Type B pancreatic cell (in vitro differentiated cells): Measurements from ENCODE around the gene KRAS. TPM values are rescaled to one million over a fixed set of nuclear protein-coding genes. Genes with fewer than 3 reads are reported as not detected.

Experiments
- DNase-seq: peaks from one replicate; pipeline ENCODE4 v3.0.0; 2021; ENCODE audit warnings: mixed read lengths; ENCODE audit not compliant: unreplicated experiment; ENCODE audit errors: extremely low spot score
- H3K27ac Mint-ChIP-seq: 2 replicates; pipeline ENCODE4 v1.8.0; 2021; ENCODE audit warnings: mild to moderate bottlenecking, mixed read lengths
- H3K27me3 Mint-ChIP-seq: 2 replicates; pipeline ENCODE4 v1.8.0; 2021; ENCODE audit warnings: mixed read lengths
- H3K36me3 Mint-ChIP-seq: 2 replicates; pipeline ENCODE4 v1.8.0; 2021; ENCODE audit warnings: mixed read lengths
- H3K4me1 Mint-ChIP-seq: one replicate; pipeline ENCODE4 v1.8.0; 2021; ENCODE audit warnings: mixed read lengths; ENCODE audit not compliant: unreplicated experiment
- H3K4me3 Mint-ChIP-seq: 2 replicates; pipeline ENCODE4 v1.8.0; 2021; ENCODE audit warnings: mild to moderate bottlenecking, mixed read lengths
- H3K9me3 Mint-ChIP-seq: 2 replicates; pipeline ENCODE4 v1.8.0; 2021; ENCODE audit warnings: mixed read lengths
- CTCF ChIP-seq: fragments of 200-600 bp; sonication (generic); conservative IDR thresholded peaks from 2 replicates; pipeline ENCODE4 v1.5.0; 2021; ENCODE audit warnings: antibody characterized with exemption, mild to moderate bottlenecking
- total RNA-seq: library from RNA; stranded (reverse); gene quantifications from 2 replicates; pipeline ENCODE4 v1.2.1, GENCODE V29; 2021; ENCODE audit warnings: low replicate concordance

KRAS gene
- total RNA-seq, 1 donor from 2014 or later, result 37.4 TPM

- no peak for DNase-seq
- TF ChIP-seq CTCF, result no peak
- Mint-ChIP-seq H3K36me3 (no peaks in the 10 kb centered on the region), H3K4me1 (no peaks in the 10 kb centered on the region), H3K9me3 (peaks cover 6% of the 10 kb centered on the region), H3K27me3 (no peaks in the 10 kb centered on the region), H3K4me3 (no peak overlapping the region), H3K27ac (no peak overlapping the region)
Measured at GRCh38 chr12:25264114-25264513, 13.4 kb upstream of the KRAS start.

GRCh38 chr12:25263594-25263993 is 12.9 kb upstream of the KRAS start:
- Mint-ChIP-seq H3K27me3 (no peaks in the 10 kb centered on the region), H3K27ac (no peak overlapping the region), H3K9me3 (peaks cover 6% of the 10 kb centered on the region), H3K4me1 (no peaks in the 10 kb centered on the region), H3K4me3 (no peak overlapping the region), H3K36me3 (no peaks in the 10 kb centered on the region)
- no peak for DNase-seq
- no peak for TF ChIP-seq CTCF

- Mint-ChIP-seq H3K27ac (no peak overlapping the region), H3K36me3 (no peaks in the 10 kb centered on the region), H3K4me1 (no peaks in the 10 kb centered on the region), H3K9me3 (peaks cover 6% of the 10 kb centered on the region), H3K4me3 (no peak overlapping the region), H3K27me3 (no peaks in the 10 kb centered on the region)
- TF ChIP-seq CTCF, result no peak
- no peak for DNase-seq
Measured at GRCh38 chr12:25262389-25263074, 11.8 kb upstream of the KRAS start.

GRCh38 chr12:25257590-25258324 is 7.0 kb upstream of the KRAS start:
- DNase-seq, result no peak
- TF ChIP-seq CTCF, result no peak
- Mint-ChIP-seq H3K9me3 (peaks cover 12% of the 10 kb centered on the region), H3K4me1 (no peaks in the 10 kb centered on the region), H3K27ac (peak overlapping the region; percentile 82), H3K36me3 (peaks cover 6% of the 10 kb centered on the region), H3K27me3 (no peaks in the 10 kb centered on the region), H3K4me3 (no peak overlapping the region)

GRCh38 chr12:25256826-25257225 is 6.1 kb upstream of the KRAS start:
- peaks cover 16% of the 10 kb centered on the region for H3K9me3 Mint-ChIP-seq
- no peak for TF ChIP-seq CTCF
- DNase-seq, result no peak
- peak overlapping the region; percentile 82 for H3K27ac Mint-ChIP-seq
- no peaks in the 10 kb centered on the region for H3K27me3 Mint-ChIP-seq
- H3K4me1 Mint-ChIP-seq, result no peaks in the 10 kb centered on the region
- H3K4me3 Mint-ChIP-seq, result peak overlapping the region; percentile 50
- H3K36me3 Mint-ChIP-seq, result peaks cover 6% of the 10 kb centered on the region
